GM12801 (cell line): ENCODE results near the gene PSMC3IP.

Experiments used
- CTCF ChIP-seq: IDR thresholded peaks from one replicate; pipeline ENCODE4 v1.5.1; 2011; ENCODE audit warnings: control low read depth; ENCODE audit not compliant: insufficient read length; ENCODE audit errors: extremely low read depth

PSMC3IP gene

GRCh38 chr17:42590886-42591285 is 13.4 kb upstream of the PSMC3IP start:
- TF ChIP-seq CTCF: no peak

- TF ChIP-seq CTCF: no peak
These were observed 9.1 kb upstream of the PSMC3IP start for GRCh38 chr17:42586514-42587230.

GRCh38 chr17:42585353-42585752 is 7.8 kb upstream of the PSMC3IP start:
- no peak for TF ChIP-seq CTCF

GRCh38 chr17:42584880-42585279 is 7.4 kb upstream of the PSMC3IP start:
- no peak for TF ChIP-seq CTCF

GRCh38 chr17:42581744-42582270 is 4.3 kb upstream of the PSMC3IP start:
- no peak for TF ChIP-seq CTCF

- TF ChIP-seq CTCF: no peak
These were observed 2.4 kb upstream of the PSMC3IP start for GRCh38 chr17:42579794-42580551.

- TF ChIP-seq CTCF: no peak
These were observed 847 bp upstream of the PSMC3IP start for GRCh38 chr17:42578282-42578869.
